Activated CD8-positive, alpha-beta memory T cell treated with anti-CD3 and anti-CD28 coated beads for 24 hours (primary cell): ENCODE measurements around the gene HIBCH.
"Not testable (repeated sequence)": the region's sequence is repeated elsewhere in the genome, so short reads cannot be mapped to it uniquely, and the experiment has no call there.

ENCODE experiments used
- DNase-seq: peaks from one replicate; pipeline ENCODE4 v3.0.0-alpha.2; 2020

Gene HIBCH

GRCh38 chr2:190303647-190304046 is 16.0 kb downstream of the HIBCH start:
- DNase-seq: no peak

- no peak for DNase-seq
Measured at GRCh38 chr2:190302052-190302451, 17.6 kb downstream of the HIBCH start.

GRCh38 chr2:190301032-190301431 is 18.6 kb downstream of the HIBCH start:
- no peak for DNase-seq

GRCh38 chr2:190297880-190298279 is 21.7 kb downstream of the HIBCH start:
- DNase-seq: not testable (repeated sequence)

- DNase-seq: no peak
Measured at GRCh38 chr2:190283783-190284182, 35.8 kb downstream of the HIBCH start.

GRCh38 chr2:190280565-190281350 is 38.9 kb downstream of the HIBCH start:
- DNase-seq: no peak

GRCh38 chr2:190279256-190280134 is 40.1 kb downstream of the HIBCH start:
- DNase-seq: not testable (repeated sequence)

GRCh38 chr2:190277234-190278112 is 42.2 kb downstream of the HIBCH start:
- no peak for DNase-seq

- no peak for DNase-seq
Measured at GRCh38 chr2:190272457-190272842, 47.2 kb downstream of the HIBCH start.

- DNase-seq: no peak
Measured at GRCh38 chr2:190271783-190272456, 47.7 kb downstream of the HIBCH start.

GRCh38 chr2:190270298-190270697 is 49.3 kb downstream of the HIBCH start:
- no peak for DNase-seq

GRCh38 chr2:190269699-190270098 is 49.9 kb downstream of the HIBCH start:
- not testable (repeated sequence) for DNase-seq

GRCh38 chr2:190267302-190267701 is 52.3 kb downstream of the HIBCH start:
- no peak for DNase-seq

GRCh38 chr2:190266314-190266713 is 53.3 kb downstream of the HIBCH start:
- no peak for DNase-seq

- no peak for DNase-seq
Measured at GRCh38 chr2:190261851-190262250, 57.8 kb downstream of the HIBCH start.

- no peak for DNase-seq
Measured at GRCh38 chr2:190256087-190256486, 63.5 kb downstream of the HIBCH start.

GRCh38 chr2:190255676-190256075 is 64.0 kb downstream of the HIBCH start:
- no peak for DNase-seq

- DNase-seq: no peak
Measured at GRCh38 chr2:190254063-190254850, 65.4 kb downstream of the HIBCH start.

- no peak for DNase-seq
Measured at GRCh38 chr2:190250421-190250820, 69.2 kb downstream of the HIBCH start.

- DNase-seq: no peak
Measured at GRCh38 chr2:190235551-190236075, 84.0 kb downstream of the HIBCH start.

GRCh38 chr2:190235101-190235500 is 84.5 kb downstream of the HIBCH start:
- DNase-seq: no peak
